Left ventricle myocardium inferior (tissue), 1 donor: Measurements from ENCODE around the gene STK39. TPM values are rescaled to one million over a fixed set of nuclear protein-coding genes. Genes with fewer than 3 reads are reported as not detected.
A peak's percentile ranks its signal among the peaks of the same experiment; 100 is the strongest.

Experiments
- DNase-seq: peaks from one replicate; pipeline ENCODE4 v3.0.0-alpha.2; 2020
- H3K27ac ChIP-seq: fragments of 200-600 bp; replicated peaks from 2 replicates; pipeline ENCODE4 v1.8.0; 2021
- H3K27me3 ChIP-seq: fragments of 200-600 bp; 2 replicates; pipeline ENCODE4 v1.8.0; 2021; ENCODE audit warnings: low read depth
- H3K36me3 ChIP-seq: fragments of 200-600 bp; 2 replicates; pipeline ENCODE4 v1.8.0; 2021
- H3K4me1 ChIP-seq: fragments of 200-600 bp; 2 replicates; pipeline ENCODE4 v1.8.0; 2021
- H3K4me3 ChIP-seq: fragments of 200-600 bp; 2 replicates; pipeline ENCODE4 v1.8.0; 2021; ENCODE audit warnings: mild to moderate bottlenecking, moderate library complexity
- H3K9me3 ChIP-seq: fragments of 200-600 bp; replicated peaks from 2 replicates; pipeline ENCODE4 v1.8.0; 2021
- CTCF ChIP-seq: fragments of 200-600 bp; IDR thresholded peaks from 2 replicates; pipeline ENCODE4 v1.8.0; 2021; ENCODE audit warnings: antibody characterized with exemption, mild to moderate bottlenecking, borderline replicate concordance
- intact Hi-C: fragments of 100-400 bp; cut with micrococcal nuclease; formaldehyde crosslinking; loops from one replicate; pipeline ENCODE4 v1.11.0; 2022
- total RNA-seq: library from RNA; stranded (reverse); fragmentation: NEBNext Ultra II Directional; extraction: Animal tissue kit (Norgen Biotek cat#: 25700); gene quantifications from one replicate; pipeline ENCODE4 v1.2.1, GENCODE V29; 2021
- donor health status: DM: no; HTN: yes; CAD: no; lungs with severe emphysema.

Gene STK39
- total RNA-seq, 1 donor from 2014 or later: 23.2 TPM

- no peaks in the 10 kb centered on the region for H3K36me3 ChIP-seq
- H3K4me1 ChIP-seq: peaks cover 30% of the 10 kb centered on the region
- H3K27me3 ChIP-seq: no peaks in the 10 kb centered on the region
- intact Hi-C loops: no loop called here
- H3K9me3 ChIP-seq: no peaks in the 10 kb centered on the region
- peak overlapping the region; percentile 38 for H3K4me3 ChIP-seq
- H3K27ac ChIP-seq: no peak overlapping the region
- no peak for DNase-seq
- TF ChIP-seq CTCF: no peak
Measured at GRCh38 chr2:168210216-168210894, 37.0 kb downstream of the STK39 start.

- no peaks in the 10 kb centered on the region for H3K36me3 ChIP-seq
- intact Hi-C loops: no loop called here
Measured at GRCh38 chr2:168208652-168209051, 38.7 kb downstream of the STK39 start.

GRCh38 chr2:168207851-168208250, 39.5 kb downstream of the STK39 start:
- no peak for DNase-seq
- H3K4me3 ChIP-seq: no peak overlapping the region
- H3K9me3 ChIP-seq: no peaks in the 10 kb centered on the region
- no peaks in the 10 kb centered on the region for H3K36me3 ChIP-seq
- intact Hi-C loops: no loop called here
- H3K27ac ChIP-seq: no peak overlapping the region
- no peaks in the 10 kb centered on the region for H3K27me3 ChIP-seq
- no peak for TF ChIP-seq CTCF
- peaks cover 31% of the 10 kb centered on the region for H3K4me1 ChIP-seq

More at GRCh38 chr2:168208652-168209051, 38.7 kb downstream of the STK39 start:
- H3K9me3 ChIP-seq: no peaks in the 10 kb centered on the region
- H3K27ac ChIP-seq: no peak overlapping the region
- peaks cover 33% of the 10 kb centered on the region for H3K4me1 ChIP-seq
- TF ChIP-seq CTCF: no peak
- no peak overlapping the region for H3K4me3 ChIP-seq
- H3K27me3 ChIP-seq: no peaks in the 10 kb centered on the region
- no peak for DNase-seq

- no peak overlapping the region for H3K27ac ChIP-seq
- intact Hi-C loops: no loop called here
- no peak for DNase-seq
- H3K36me3 ChIP-seq: no peaks in the 10 kb centered on the region
- H3K4me3 ChIP-seq: no peak overlapping the region
- peaks cover 31% of the 10 kb centered on the region for H3K4me1 ChIP-seq
- no peak for TF ChIP-seq CTCF
- no peaks in the 10 kb centered on the region for H3K9me3 ChIP-seq
- H3K27me3 ChIP-seq: no peaks in the 10 kb centered on the region
Measured at GRCh38 chr2:168203762-168204693, 43.4 kb downstream of the STK39 start.

- no peaks in the 10 kb centered on the region for H3K36me3 ChIP-seq
- TF ChIP-seq CTCF: no peak
- intact Hi-C loops: no loop called here
- H3K4me3 ChIP-seq: no peak overlapping the region
- H3K27ac ChIP-seq: no peak overlapping the region
- DNase-seq: no peak
- peaks cover 44% of the 10 kb centered on the region for H3K4me1 ChIP-seq
- H3K27me3 ChIP-seq: no peaks in the 10 kb centered on the region
- no peaks in the 10 kb centered on the region for H3K9me3 ChIP-seq
Measured at GRCh38 chr2:168201584-168202116, 45.7 kb downstream of the STK39 start.
